Neural progenitor cell (in vitro differentiated cells): ENCODE data around the gene MDH1. TPM values are rescaled to one million over a fixed set of nuclear protein-coding genes. Genes with fewer than 3 reads are reported as not detected.
"Not testable (repeated sequence)": the region's sequence is repeated elsewhere in the genome, so short reads cannot be mapped to it uniquely, and the experiment has no call there.

Experiments
- DNase-seq: peaks from one replicate; pipeline ENCODE4 v3.0.0-alpha.2; 2016; ENCODE audit warnings: low spot score
- H2AFZ ChIP-seq: fragments of 200-600 bp; sonication (generic); replicated peaks from 2 replicates; pipeline ENCODE4 v1.6.1; 2016; ENCODE audit warnings: antibody characterized with exemption
- H3F3A ChIP-seq: fragments of 200-600 bp; sonication (generic); 2 replicates; pipeline ENCODE4 v1.6.1; 2016; ENCODE audit warnings: antibody characterized with exemption, low read depth
- H3K27ac ChIP-seq: fragments of 200-600 bp; sonication (generic); 2 replicates; pipeline ENCODE4 v1.5.1; 2016; ENCODE audit warnings: mild to moderate bottlenecking
- H3K27me3 ChIP-seq: fragments of 200-600 bp; sonication (generic); 2 replicates; pipeline ENCODE4 v1.6.1; 2016; ENCODE audit warnings: mild to moderate bottlenecking, moderate library complexity
- H3K36me3 ChIP-seq: fragments of 200-600 bp; sonication (generic); 2 replicates; pipeline ENCODE4 v1.5.1; 2016
- H3K4me1 ChIP-seq: fragments of 200-600 bp; sonication (generic); 2 replicates; pipeline ENCODE4 v1.6.1; 2016; ENCODE audit warnings: mixed run types
- H3K4me2 ChIP-seq: fragments of 200-600 bp; sonication (generic); 2 replicates; pipeline ENCODE4 v1.6.1; 2016
- H3K4me3 ChIP-seq: fragments of 200-600 bp; sonication (generic); 2 replicates; pipeline ENCODE4 v1.5.1; 2016
- H3K79me2 ChIP-seq: fragments of 200-600 bp; sonication (generic); 2 replicates; pipeline ENCODE4 v1.6.1; 2016; ENCODE audit warnings: low read depth
- H3K9ac ChIP-seq: fragments of 200-600 bp; sonication (generic); 2 replicates; pipeline ENCODE4 v1.6.1; 2016
- H3K9me3 ChIP-seq: fragments of 200-600 bp; sonication (generic); 2 replicates; pipeline ENCODE4 v1.5.1; 2016; ENCODE audit warnings: low read depth
- H4K20me1 ChIP-seq: fragments of 200-600 bp; sonication (generic); 2 replicates; pipeline ENCODE4 v1.6.1; 2016; ENCODE audit warnings: low read depth
- H3K27ac Mint-ChIP-seq: 3 replicates; pipeline ENCODE4 v1.8.0; 2021; ENCODE audit warnings: mixed read lengths
- H3K27me3 Mint-ChIP-seq: 2 replicates; pipeline ENCODE4 v1.8.0; 2022; ENCODE audit warnings: low read depth, mild to moderate bottlenecking, inconsistent platforms, moderate library complexity, mixed read lengths; ENCODE audit not compliant: insufficient read depth
- H3K36me3 Mint-ChIP-seq: 3 replicates; pipeline ENCODE4 v1.8.0; 2021; ENCODE audit warnings: mixed read lengths
- H3K4me1 Mint-ChIP-seq: 3 replicates; pipeline ENCODE4 v1.8.0; 2021; ENCODE audit warnings: mixed read lengths
- H3K4me3 Mint-ChIP-seq: 3 replicates; pipeline ENCODE4 v1.8.0; 2021; ENCODE audit warnings: mild to moderate bottlenecking, moderate library complexity, mixed read lengths
- H3K9me3 Mint-ChIP-seq: 3 replicates; pipeline ENCODE4 v1.8.0; 2020; ENCODE audit warnings: mixed read lengths
- EZH2 ChIP-seq: fragments of 200-600 bp; sonication (generic); IDR thresholded peaks from 2 replicates; pipeline ENCODE4 v1.6.1; 2017; ENCODE audit warnings: antibody characterized with exemption, mild to moderate bottlenecking, moderate library complexity
- EZH2phosphoT487 ChIP-seq: fragments of 200-600 bp; sonication (generic); IDR thresholded peaks from 2 replicates; pipeline ENCODE4 v1.6.1; 2017; ENCODE audit warnings: antibody characterized with exemption
- total RNA-seq: library from RNA; depleted of rRNA; stranded (reverse); fragments of >200 nt; gene quantifications from 2 replicates; pipeline ENCODE4 v1.2.3, GENCODE V29; 2015; ENCODE audit warnings: low replicate concordance
- TF ChIP-seq, protein P1 (sequence below): fragments of 200-600 bp; sonication (generic); IDR thresholded peaks from 2 replicates; pipeline ENCODE4 v1.5.1; 2017; ENCODE audit warnings: antibody characterized with exemption, mild to moderate bottlenecking

MDH1 gene
- total RNA-seq, 1 donor from 2014 or later, result 323 TPM

- H3K4me2 ChIP-seq, result no peak overlapping the region
- TF ChIP-seq, protein P1, sequence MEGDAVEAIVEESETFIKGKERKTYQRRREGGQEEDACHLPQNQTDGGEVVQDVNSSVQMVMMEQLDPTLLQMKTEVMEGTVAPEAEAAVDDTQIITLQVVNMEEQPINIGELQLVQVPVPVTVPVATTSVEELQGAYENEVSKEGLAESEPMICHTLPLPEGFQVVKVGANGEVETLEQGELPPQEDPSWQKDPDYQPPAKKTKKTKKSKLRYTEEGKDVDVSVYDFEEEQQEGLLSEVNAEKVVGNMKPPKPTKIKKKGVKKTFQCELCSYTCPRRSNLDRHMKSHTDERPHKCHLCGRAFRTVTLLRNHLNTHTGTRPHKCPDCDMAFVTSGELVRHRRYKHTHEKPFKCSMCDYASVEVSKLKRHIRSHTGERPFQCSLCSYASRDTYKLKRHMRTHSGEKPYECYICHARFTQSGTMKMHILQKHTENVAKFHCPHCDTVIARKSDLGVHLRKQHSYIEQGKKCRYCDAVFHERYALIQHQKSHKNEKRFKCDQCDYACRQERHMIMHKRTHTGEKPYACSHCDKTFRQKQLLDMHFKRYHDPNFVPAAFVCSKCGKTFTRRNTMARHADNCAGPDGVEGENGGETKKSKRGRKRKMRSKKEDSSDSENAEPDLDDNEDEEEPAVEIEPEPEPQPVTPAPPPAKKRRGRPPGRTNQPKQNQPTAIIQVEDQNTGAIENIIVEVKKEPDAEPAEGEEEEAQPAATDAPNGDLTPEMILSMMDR, result no peak
- TF ChIP-seq EZH2 (no peak), EZH2phosphoT487 (no peak)
- H3K27ac ChIP-seq, result no peak overlapping the region
- Mint-ChIP-seq H3K4me3 (no peak overlapping the region), H3K9me3 (no peaks in the 10 kb centered on the region), H3K36me3 (peaks cover 26% of the 10 kb centered on the region), H3K4me1 (no peaks in the 10 kb centered on the region), H3K27me3 (no peaks in the 10 kb centered on the region), H3K27ac (no peak overlapping the region)
- no peaks in the 10 kb centered on the region for H3K9me3 ChIP-seq
- H3K9ac ChIP-seq, result no peak overlapping the region
- no peaks in the 10 kb centered on the region for H4K20me1 ChIP-seq
- DNase-seq, result no peak
- peaks cover 2% of the 10 kb centered on the region for H3F3A ChIP-seq
- H3K27me3 ChIP-seq, result no peaks in the 10 kb centered on the region
- peaks cover 31% of the 10 kb centered on the region for H3K36me3 ChIP-seq
- no peaks in the 10 kb centered on the region for H3K4me1 ChIP-seq
- no peak overlapping the region for H2AFZ ChIP-seq
- H3K79me2 ChIP-seq, result peaks cover 35% of the 10 kb centered on the region
- H3K4me3 ChIP-seq, result no peak overlapping the region
Observed at GRCh38 chr2:63600881-63601460, 12.2 kb downstream of the MDH1 start.

- Histone ChIP-seq H3F3A (peaks cover 15% of the 10 kb centered on the region), H2AFZ (no peak overlapping the region), H3K27me3 (no peaks in the 10 kb centered on the region), H3K9me3 (no peaks in the 10 kb centered on the region), H3K4me3 (no peak overlapping the region), H3K27ac (no peak overlapping the region), H3K4me2 (no peak overlapping the region), H3K9ac (no peak overlapping the region), H3K79me2 (peaks cover 10% of the 10 kb centered on the region), H3K4me1 (no peaks in the 10 kb centered on the region), H3K36me3 (peaks cover 26% of the 10 kb centered on the region), H4K20me1 (no peaks in the 10 kb centered on the region)
- TF ChIP-seq EZH2 (no peak), EZH2phosphoT487 (no peak)
- TF ChIP-seq, protein P1, result no peak
- H3K4me3 Mint-ChIP-seq, result no peak overlapping the region
- H3K36me3 Mint-ChIP-seq, result peaks cover 32% of the 10 kb centered on the region
- no peak for DNase-seq
- no peak overlapping the region for H3K27ac Mint-ChIP-seq
- no peaks in the 10 kb centered on the region for H3K27me3 Mint-ChIP-seq
- no peaks in the 10 kb centered on the region for H3K4me1 Mint-ChIP-seq
- H3K9me3 Mint-ChIP-seq, result no peaks in the 10 kb centered on the region
Observed at GRCh38 chr2:63604666-63605065, 15.9 kb downstream of the MDH1 start.

- not testable (repeated sequence) for H3K27ac ChIP-seq
Observed at GRCh38 chr2:63608865-63609264, 20.1 kb downstream of the MDH1 start.

GRCh38 chr2:63610525-63610924, 21.8 kb downstream of the MDH1 start:
- H3K79me2 ChIP-seq, result peaks cover 12% of the 10 kb centered on the region
- no peak overlapping the region for H3K4me3 Mint-ChIP-seq
- no peaks in the 10 kb centered on the region for H3K9me3 Mint-ChIP-seq
- H3K4me3 ChIP-seq, result no peak overlapping the region
- H3K27me3 Mint-ChIP-seq, result no peaks in the 10 kb centered on the region
- H3K27ac Mint-ChIP-seq, result no peak overlapping the region
- H3K27me3 ChIP-seq, result no peaks in the 10 kb centered on the region
- no peak for DNase-seq
- H2AFZ ChIP-seq, result no peak overlapping the region
- TF ChIP-seq, protein P1, result no peak
- no peak for TF ChIP-seq EZH2
- TF ChIP-seq EZH2phosphoT487, result no peak
- H3K9me3 ChIP-seq, result no peaks in the 10 kb centered on the region
- H3K27ac ChIP-seq, result no peak overlapping the region
- H3F3A ChIP-seq, result peaks cover 45% of the 10 kb centered on the region
- H3K4me1 Mint-ChIP-seq, result peaks cover 19% of the 10 kb centered on the region
- H3K4me1 ChIP-seq, result peaks cover 29% of the 10 kb centered on the region
- H3K36me3 Mint-ChIP-seq, result peaks cover 12% of the 10 kb centered on the region
- H3K4me2 ChIP-seq, result no peak overlapping the region
- no peaks in the 10 kb centered on the region for H4K20me1 ChIP-seq
- peaks cover 5% of the 10 kb centered on the region for H3K36me3 ChIP-seq
- H3K9ac ChIP-seq, result no peak overlapping the region

More at GRCh38 chr2:63608865-63609264, 20.1 kb downstream of the MDH1 start:
- Histone ChIP-seq H3K4me1 (peaks cover 12% of the 10 kb centered on the region), H3F3A (peaks cover 29% of the 10 kb centered on the region), H3K79me2 (peaks cover 12% of the 10 kb centered on the region), H3K36me3 (peaks cover 18% of the 10 kb centered on the region)
- not testable (repeated sequence) for H3K9me3 ChIP-seq, H3K4me3 Mint-ChIP-seq, DNase-seq, H3K27ac Mint-ChIP-seq, H4K20me1 ChIP-seq, H3K4me1 Mint-ChIP-seq, H3K4me3 ChIP-seq, H3K4me2 ChIP-seq, H3K27me3 Mint-ChIP-seq, H3K9ac ChIP-seq, H3K9me3 Mint-ChIP-seq, H2AFZ ChIP-seq, H3K27me3 ChIP-seq
- peaks cover 19% of the 10 kb centered on the region for H3K36me3 Mint-ChIP-seq
